ENCODE data around the gene CCDC66. TPM values are rescaled to one million over a fixed set of nuclear protein-coding genes. Genes with fewer than 3 reads are reported as not detected.
"Not testable (repeated sequence)": the region's sequence is repeated elsewhere in the genome, so short reads cannot be mapped to it uniquely, and the experiment has no call there.

CCDC66 gene
- total RNA-seq, 1 experiment from 2014 or later, result 32.0 TPM

- no peak for TF ChIP-seq CTCF (conservative IDR thresholded peaks at IDR 0.05)
- Histone ChIP-seq H3K23ac (ENCODE audit: insufficient read length, low read depth, low read length) (no peak overlapping the region), H2BK20ac (ENCODE audit: low read depth, low read length, poor library complexity, severe bottlenecking) (no peak overlapping the region), H3K27me3 (ENCODE audit: insufficient read depth, low read length) (no peaks in the 10 kb centered on the region), H3K23me2 (ENCODE audit: insufficient read length, low read depth, low read length, poor library complexity, severe bottlenecking) (no peaks in the 10 kb centered on the region), H3K79me2 (ENCODE audit: insufficient read depth, low read length) (no peaks in the 10 kb centered on the region), H2AFZ (ENCODE audit: low read length) (no peak overlapping the region), H3K9me3 (ENCODE audit: control insufficient read depth, low read depth, low read length) (no peaks in the 10 kb centered on the region), H3K79me1 (ENCODE audit: insufficient read depth, low read depth, low read length, poor library complexity, severe bottlenecking) (no peaks in the 10 kb centered on the region), H4K5ac (ENCODE audit: insufficient read length, low read depth, low read length) (no peak overlapping the region), H3K14ac (ENCODE audit: insufficient read depth, low read length) (no peak overlapping the region), H4K8ac (replicated peaks; ENCODE audit: insufficient read length, low read depth, low read length) (no peak overlapping the region), H2AK5ac (ENCODE audit: insufficient read length, low read length) (no peak overlapping the region), H4K20me1 (ENCODE audit: control insufficient read depth, insufficient read depth, insufficient read length) (no peaks in the 10 kb centered on the region), H2BK12ac (ENCODE audit: insufficient read length, low read depth, low read length) (no peak overlapping the region), H3T11ph (ENCODE audit: low read length) (no peak overlapping the region), H2BK120ac (ENCODE audit: low read depth, low read length, poor library complexity, severe bottlenecking) (no peak overlapping the region), H2BK15ac (ENCODE audit: low read depth, low read length) (no peak overlapping the region), H4K91ac (ENCODE audit: insufficient read length, low read depth, low read length) (no peak overlapping the region), H3K9ac (ENCODE audit: extremely low read depth, insufficient read length, low read length) (no peak overlapping the region), H3K18ac (ENCODE audit: insufficient read length, low read depth, low read length) (no peak overlapping the region), H3K27ac (ENCODE audit: insufficient read length, low read depth, low read length) (no peak overlapping the region), H3K4me1 (ENCODE audit: insufficient read depth, low read length) (no peaks in the 10 kb centered on the region), H3K56ac (ENCODE audit: insufficient read length, low read depth, low read length) (no peak overlapping the region), H2BK5ac (ENCODE audit: insufficient read length, low read length) (no peak overlapping the region), H3K4me2 (ENCODE audit: insufficient read depth, insufficient read length, low read length) (no peak overlapping the region), H3K4ac (ENCODE audit: low read depth, low read length) (no peak overlapping the region)
- Mint-ChIP-seq H3K27me3 (ENCODE audit: low read depth) (no peaks in the 10 kb centered on the region), H3K4me1 (peaks cover 0 to 1% of the 10 kb centered on the region in 2 experiments; a peak in 2 of 4 replicates), H3K4me3 (no peak overlapping the region), H3K36me3 (ENCODE audit: insufficient read depth in 1 of 3, low read depth in 3 of 3) (peaks cover 59 to 73% (median 71%) of the 10 kb centered on the region in 3 experiments), H3K9me3 (peaks cover 3% of the 10 kb centered on the region in 2 experiments; a peak in 2 of 5 replicates), H3K27ac (peak overlapping the region in 1 of 3 experiments; percentile 52; a peak in 1 of 7 replicates)
- no CpG with 5 or more reads among the region's 11 CpGs for WGBS (ENCODE audit: extremely low coverage, insufficient read length, low lambda C conversion rate)
- DNase-seq, result no peak
Observed at GRCh38 chr3:56595975-56596840, 39.2 kb downstream of the CCDC66 start.

DNA sequence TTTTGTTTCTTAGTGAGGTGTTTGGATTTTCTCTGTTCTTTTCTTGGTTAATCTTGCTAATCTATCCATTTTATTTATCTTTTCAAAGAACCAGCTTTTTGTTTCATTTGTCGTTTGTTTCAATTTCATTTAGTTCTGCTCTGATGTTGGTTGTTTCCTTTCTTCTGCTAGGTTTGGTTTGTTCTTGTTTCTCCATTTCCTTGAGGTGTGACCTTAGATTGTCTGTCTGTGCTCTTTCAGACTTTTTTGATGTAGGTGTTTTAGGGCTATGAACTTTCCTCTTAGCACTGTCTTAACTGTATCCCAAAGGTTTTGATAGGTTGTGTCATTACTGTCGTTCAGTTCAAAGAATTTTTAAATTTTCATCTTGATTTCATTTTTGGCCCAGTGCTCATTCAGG, 51.5 kb downstream of the CCDC66 start:
- no CpG with 5 or more reads among the region's 2 CpGs for WGBS (ENCODE audit: extremely low coverage, insufficient read length, low lambda C conversion rate)
- not testable (repeated sequence) for H3K79me1 ChIP-seq (ENCODE audit: insufficient read depth, low read depth, low read length, poor library complexity, severe bottlenecking); H3K23me2 ChIP-seq (ENCODE audit: insufficient read length, low read depth, low read length, poor library complexity, severe bottlenecking); H4K20me1 ChIP-seq (ENCODE audit: control insufficient read depth, insufficient read depth, insufficient read length); H2BK20ac ChIP-seq (ENCODE audit: low read depth, low read length, poor library complexity, severe bottlenecking); H3K4me1 ChIP-seq (ENCODE audit: insufficient read depth, low read length); H3K9ac ChIP-seq (ENCODE audit: extremely low read depth, insufficient read length, low read length); H3K14ac ChIP-seq (ENCODE audit: insufficient read depth, low read length); H3K4me2 ChIP-seq (ENCODE audit: insufficient read depth, insufficient read length, low read length); H4K91ac ChIP-seq (ENCODE audit: insufficient read length, low read depth, low read length); H2BK5ac ChIP-seq (ENCODE audit: insufficient read length, low read length); H3K4ac ChIP-seq (ENCODE audit: low read depth, low read length); H4K5ac ChIP-seq (ENCODE audit: insufficient read length, low read depth, low read length); H4K8ac ChIP-seq (replicated peaks; ENCODE audit: insufficient read length, low read depth, low read length); H3K23ac ChIP-seq (ENCODE audit: insufficient read length, low read depth, low read length); H2AFZ ChIP-seq (ENCODE audit: low read length); H3K27ac Mint-ChIP-seq; H2BK12ac ChIP-seq (ENCODE audit: insufficient read length, low read depth, low read length); H3K4me3 Mint-ChIP-seq; DNase-seq; H3K18ac ChIP-seq (ENCODE audit: insufficient read length, low read depth, low read length); H3K9me3 ChIP-seq (ENCODE audit: control insufficient read depth, low read depth, low read length); H3K27ac ChIP-seq (ENCODE audit: insufficient read length, low read depth, low read length); H3K79me2 ChIP-seq (ENCODE audit: insufficient read depth, low read length); H3T11ph ChIP-seq (ENCODE audit: low read length); H2BK120ac ChIP-seq (ENCODE audit: low read depth, low read length, poor library complexity, severe bottlenecking); H3K56ac ChIP-seq (ENCODE audit: insufficient read length, low read depth, low read length); H2BK15ac ChIP-seq (ENCODE audit: low read depth, low read length); H2AK5ac ChIP-seq (ENCODE audit: insufficient read length, low read length); H3K27me3 ChIP-seq (ENCODE audit: insufficient read depth, low read length); H3K27me3 Mint-ChIP-seq (ENCODE audit: low read depth)
- H3K4me1 Mint-ChIP-seq, result peaks cover 26 to 27% of the 10 kb centered on the region in 2 experiments
- peaks cover 75 to 83% (median 76%) of the 10 kb centered on the region in 3 experiments for H3K36me3 Mint-ChIP-seq (ENCODE audit: insufficient read depth in 1 of 3, low read depth in 3 of 3)
- H3K9me3 Mint-ChIP-seq, result peaks cover 0 to 18% of the 10 kb centered on the region in 2 experiments; a peak in 4 of 5 replicates

Data from H9 (cell line).